Psoas muscle (tissue), 8 donors: ENCODE measurements around the gene CDK6. TPM values are rescaled to one million over a fixed set of nuclear protein-coding genes. Genes with fewer than 3 reads are reported as not detected.

Experiments used
- ATAC-seq, 4 donors: fragments of 200-7000 bp; cut with Tn5 transposase; one replicate each; pipeline ENCODE4 v1.9.1; 2020; ENCODE audit warnings: moderate library complexity in 3 of 4, mild to moderate bottlenecking in 2 of 4
- DNase-seq, 2 donors: peaks; one replicate each; pipeline ENCODE4 v3.0.0-alpha.2; 2020
- H3K27ac ChIP-seq: fragments of 200-600 bp; one replicate; pipeline ENCODE4 v1.8.0; 2022
- H3K27me3 ChIP-seq, 3 donors: fragments of 200-600 bp in 1 of 3; one replicate each; pipeline versions ENCODE4 v1.6.1 to v1.8.0; 2013 to 2022; ENCODE audit warnings: low read length in 2 of 3, mild to moderate bottlenecking in 2 of 3, moderate library complexity in 1 of 3; ENCODE audit not compliant: insufficient read depth in 3 of 3
- H3K36me3 ChIP-seq, 2 donors: fragments of 200-600 bp in 1 of 2; one replicate each; pipeline versions ENCODE4 v1.6.1 to v1.8.0; 2013 to 2022; ENCODE audit warnings: low read depth in 1 of 2, mild to moderate bottlenecking in 1 of 2, moderate library complexity in 1 of 2; ENCODE audit not compliant: insufficient read depth in 1 of 2
- H3K4me1 ChIP-seq: fragments of 200-600 bp; one replicate; pipeline ENCODE4 v1.8.0; 2022
- H3K4me3 ChIP-seq: fragments of 200-600 bp; one replicate; pipeline ENCODE4 v1.8.0; 2022; ENCODE audit warnings: mild to moderate bottlenecking
- H3K9me3 ChIP-seq: fragments of 200-600 bp; one replicate; pipeline ENCODE4 v1.8.0; 2022
- CTCF ChIP-seq: fragments of 200-600 bp; IDR thresholded peaks from one replicate; pipeline ENCODE4 v1.8.0; 2022; ENCODE audit warnings: antibody characterized with exemption
- WGBS, 3 donors: extraction: QIAGEN DNeasy Blood & Tissue Kit; methylation state at CpG; one replicate each; pipeline versions ENCODE4 v1.1.6 to v1.1.7; 2013; 5-methylcytosine and 5-hydroxymethylcytosine counted together
- intact Hi-C, 2 donors: fragments of 100-400 bp; cut with DNase I; formaldehyde crosslinking; loops; one replicate each; pipeline versions ENCODE4 v1.11.0 to v1.14.2; 2022
- polyA plus RNA-seq, 3 donors: library from polyadenylated mRNA; stranded (reverse); fragments of 200-250 nt; gene quantifications; one replicate each; pipeline ENCODE4 v1.2.3, GENCODE V29; 2013
- total RNA-seq, 4 donors: library from RNA; stranded (reverse); fragmentation: NEBNext Ultra II Directional in 2 of 4; extraction: Animal tissue kit (Norgen Biotek cat#: 25700) in 2 of 4; gene quantifications; one replicate each; pipeline versions ENCODE4 v1.2.1 to v1.2.4, GENCODE V29; 2021 to 2023
- donor health status: healthy with polysubstance abuse.
- donor health status: DM: no; HTN: no; CAD: no; lungs with moderate emphysema.
- donor health status: Bipolar disorder and iron deficiency.
- donor health status: healthy.
- donor health status: DM: yes; HTN: yes; CAD: no.
- donor health status: DM: no; HTN: no; CAD: no.
- donor health status: DM: no; HTN: no; CAD: no.
- donor health status: DM: yes; HTN: yes; CAD: no.

The CDK6 gene
- total and polyA plus RNA-seq, 7 donors: 0.39 to 8.0 (median 3.2) TPM

- Histone ChIP-seq H3K27me3 (peaks cover 0 to 12% (median 0%) of the 10 kb centered on the region in 3 donors), H3K36me3 (no peaks in the 10 kb centered on the region), H3K4me1 (no peaks in the 10 kb centered on the region), H3K27ac (no peak overlapping the region), H3K4me3 (no peak overlapping the region), H3K9me3 (no peaks in the 10 kb centered on the region)
- ATAC-seq (no peak), DNase-seq (no peak)
- intact Hi-C loops: no loop called here
- no peak for TF ChIP-seq CTCF
- 86 to 92% (median 92%) methylated on average over 3 of the region's 3 CpGs for WGBS, 3 donors
Measured at GRCh38 chr7:92824901-92825480, 11.4 kb downstream of the CDK6 start.

GRCh38 chr7:92824450-92824849 is 11.9 kb downstream of the CDK6 start:
- WGBS, 3 donors: 24 to 32% (median 30%) methylated on average over 2 of the region's 2 CpGs
- DNase-seq: no peak
- Histone ChIP-seq H3K4me1 (no peaks in the 10 kb centered on the region), H3K4me3 (no peak overlapping the region), H3K36me3 (no peaks in the 10 kb centered on the region), H3K9me3 (no peaks in the 10 kb centered on the region), H3K27me3 (peaks cover 0 to 8% (median 0%) of the 10 kb centered on the region in 3 donors), H3K27ac (no peak overlapping the region)
- no peak for TF ChIP-seq CTCF
- ATAC-seq: no peak
- intact Hi-C loops: no loop called here

GRCh38 chr7:92823042-92823441 is 13.3 kb downstream of the CDK6 start:
- no peak for TF ChIP-seq CTCF
- WGBS, 3 donors: 91 to 97% (median 96%) methylated on average over 1 of the region's 1 CpG

GRCh38 chr7:92820191-92820590 is 16.2 kb downstream of the CDK6 start:
- intact Hi-C loops: no loop called here
- H3K4me1 ChIP-seq: no peaks in the 10 kb centered on the region
- H3K36me3 ChIP-seq: no peaks in the 10 kb centered on the region
- H3K27me3 ChIP-seq: no peaks in the 10 kb centered on the region
- ATAC-seq: no peak
- no peak for DNase-seq
- 94 to 96% (median 95%) methylated on average over 3 of the region's 3 CpGs for WGBS, 3 donors
- no peak overlapping the region for H3K4me3 ChIP-seq
- H3K27ac ChIP-seq: no peak overlapping the region
- H3K9me3 ChIP-seq: peaks cover 5% of the 10 kb centered on the region
- TF ChIP-seq CTCF: no peak

More at GRCh38 chr7:92823042-92823441, 13.3 kb downstream of the CDK6 start:
- peaks cover 0 to 2% (median 0%) of the 10 kb centered on the region in 3 donors for H3K27me3 ChIP-seq
- intact Hi-C loops: no loop called here
- no peaks in the 10 kb centered on the region for H3K36me3 ChIP-seq
- DNase-seq (no peak), ATAC-seq (no peak)
- no peaks in the 10 kb centered on the region for H3K9me3 ChIP-seq
- no peak overlapping the region for H3K4me3 ChIP-seq
- H3K4me1 ChIP-seq: no peaks in the 10 kb centered on the region
- H3K27ac ChIP-seq: no peak overlapping the region

- Histone ChIP-seq H3K4me3 (no peak overlapping the region), H3K4me1 (no peaks in the 10 kb centered on the region), H3K9me3 (peaks cover 5% of the 10 kb centered on the region), H3K27me3 (no peaks in the 10 kb centered on the region), H3K27ac (no peak overlapping the region), H3K36me3 (no peaks in the 10 kb centered on the region)
- TF ChIP-seq CTCF: no peak
- no peak for DNase-seq
- intact Hi-C loops: no loop called here
- ATAC-seq: no peak
Measured at GRCh38 chr7:92817398-92817797, 19.0 kb downstream of the CDK6 start.
